ENCODE data around the gene DDR1.

GRCh38 chr6:30891816-30892538, 7.7 kb downstream of the DDR1 start:
- no peak for TF ChIP-seq EZH2 (IDR thresholded peaks at IDR 0.05)
- no peak for TF ChIP-seq POLR2AphosphoS5 (IDR thresholded peaks at IDR 0.05; ENCODE audit: borderline replicate concordance, low read depth, low read length)
- TF ChIP-seq FOXP2 (optimal IDR thresholded peaks at IDR 0.05; ENCODE audit: control extremely low read depth, extremely low read length, insufficient read depth) = no peak
